Prostate gland (tissue), 2 donors: ENCODE results near the gene CLEC18C. TPM values are rescaled to one million over a fixed set of nuclear protein-coding genes. Genes with fewer than 3 reads are reported as not detected.
"Not testable (repeated sequence)": the region's sequence is repeated elsewhere in the genome, so short reads cannot be mapped to it uniquely, and the experiment has no call there.

ENCODE experiments used
- DNase-seq: peaks from one replicate; pipeline ENCODE4 v3.0.0-alpha.2; 2019; ENCODE audit warnings: low spot score
- H3K27ac ChIP-seq, 2 donors: fragments of 200-600 bp; sonication (generic); 2 replicates each; pipeline ENCODE4 v1.5.1; 2017 to 2019
- H3K27me3 ChIP-seq: fragments of 200-600 bp; sonication (generic); replicated peaks from 2 replicates; pipeline ENCODE4 v1.5.1; 2019; ENCODE audit not compliant: insufficient read depth
- H3K36me3 ChIP-seq, 2 donors: fragments of 200-600 bp; sonication (generic); 1 replicate in 1 of 2; 2 replicates in 1 of 2; pipeline versions ENCODE4 v1.5.1 to v1.8.1; 2017 to 2019
- H3K4me1 ChIP-seq: fragments of 200-600 bp; sonication (generic); replicated peaks from 2 replicates; pipeline ENCODE4 v1.5.1; 2019
- H3K4me3 ChIP-seq, 2 donors: fragments of 200-600 bp; sonication (generic); 2 replicates each; pipeline ENCODE4 v1.5.1; 2017 to 2019
- H3K9me3 ChIP-seq: fragments of 200-600 bp; sonication (generic); 2 replicates; pipeline ENCODE4 v1.5.1; 2017
- POLR2A ChIP-seq: fragments of 450-650 bp; IDR thresholded peaks from one replicate; pipeline ENCODE4 v1.6.1; 2016; ENCODE audit warnings: antibody characterized with exemption, mild to moderate bottlenecking
- POLR2AphosphoS5 ChIP-seq: sonication (generic); formaldehyde crosslinking; IDR thresholded peaks from one replicate; pipeline ENCODE4 v1.6.1; 2017; ENCODE audit warnings: antibody characterized with exemption
- WGBS: methylation state at CpG from one replicate; pipeline ENCODE4 v1.1.5; 2018; 5-methylcytosine and 5-hydroxymethylcytosine counted together
- intact Hi-C: fragments of 100-400 bp; cut with DNase I; formaldehyde crosslinking; loops from one replicate; pipeline ENCODE4 v1.14.2; 2022
- total RNA-seq, 2 donors: library from RNA; depleted of rRNA; stranded (reverse); fragments of >200 nt; gene quantifications; one replicate each; pipeline ENCODE4 v1.1.0, GENCODE V29; 2016
- TF ChIP-seq, protein P1 (sequence below), 4 experiments: fragments of 200-600 bp in 2 of 4; fragments of 450-650 bp in 2 of 4; sonication (generic) in 2 of 4; IDR thresholded peaks; 1 replicate in 3 of 4; 2 replicates in 1 of 4; pipeline ENCODE4 v1.5.1; 2016 to 2019; ENCODE audit warnings: antibody characterized with exemption in 4 of 4, mild to moderate bottlenecking in 2 of 4, moderate library complexity in 2 of 4

CLEC18C gene
- total RNA-seq, 2 donors from 2014 or later = 0.41 to 2.8 TPM

DNA sequence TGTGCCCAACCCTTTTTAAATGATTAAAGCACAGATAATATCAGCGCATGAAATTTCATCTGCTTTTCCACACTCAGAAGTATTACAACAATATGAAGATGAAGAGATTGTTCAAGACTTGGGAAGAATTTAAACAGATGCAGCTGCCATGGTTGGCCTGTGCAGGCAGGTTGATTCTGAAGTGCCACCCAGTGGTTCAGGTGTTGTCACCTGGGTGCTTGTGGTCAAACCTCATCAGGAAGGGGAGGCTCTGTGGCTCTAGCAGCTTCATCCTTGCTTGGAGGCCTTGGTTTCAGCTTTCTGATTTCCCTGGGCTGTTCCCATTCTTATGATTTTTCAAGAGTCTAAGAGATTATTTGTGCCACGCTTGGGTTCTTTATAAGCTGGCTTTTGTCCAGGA lies 22.2 kb upstream of the CLEC18C start:
- DNase-seq = no peak
- no peaks in the 10 kb centered on the region for H3K27me3 ChIP-seq
- H3K27ac ChIP-seq = peak overlapping the region; percentile 1 to 45
- intact Hi-C loops = no loop called here
- 72% methylated on average over 2 of the region's 2 CpGs for WGBS
- peaks cover 8 to 42% of the 10 kb centered on the region in 2 donors for H3K36me3 ChIP-seq
- H3K4me3 ChIP-seq = no peak overlapping the region
- H3K9me3 ChIP-seq = no peaks in the 10 kb centered on the region
- TF ChIP-seq, protein P1, sequence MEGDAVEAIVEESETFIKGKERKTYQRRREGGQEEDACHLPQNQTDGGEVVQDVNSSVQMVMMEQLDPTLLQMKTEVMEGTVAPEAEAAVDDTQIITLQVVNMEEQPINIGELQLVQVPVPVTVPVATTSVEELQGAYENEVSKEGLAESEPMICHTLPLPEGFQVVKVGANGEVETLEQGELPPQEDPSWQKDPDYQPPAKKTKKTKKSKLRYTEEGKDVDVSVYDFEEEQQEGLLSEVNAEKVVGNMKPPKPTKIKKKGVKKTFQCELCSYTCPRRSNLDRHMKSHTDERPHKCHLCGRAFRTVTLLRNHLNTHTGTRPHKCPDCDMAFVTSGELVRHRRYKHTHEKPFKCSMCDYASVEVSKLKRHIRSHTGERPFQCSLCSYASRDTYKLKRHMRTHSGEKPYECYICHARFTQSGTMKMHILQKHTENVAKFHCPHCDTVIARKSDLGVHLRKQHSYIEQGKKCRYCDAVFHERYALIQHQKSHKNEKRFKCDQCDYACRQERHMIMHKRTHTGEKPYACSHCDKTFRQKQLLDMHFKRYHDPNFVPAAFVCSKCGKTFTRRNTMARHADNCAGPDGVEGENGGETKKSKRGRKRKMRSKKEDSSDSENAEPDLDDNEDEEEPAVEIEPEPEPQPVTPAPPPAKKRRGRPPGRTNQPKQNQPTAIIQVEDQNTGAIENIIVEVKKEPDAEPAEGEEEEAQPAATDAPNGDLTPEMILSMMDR (IDR thresholded peaks at IDR 0.05) = no peak
- TF ChIP-seq POLR2AphosphoS5 (no peak), POLR2A (no peak)
- H3K4me1 ChIP-seq = no peaks in the 10 kb centered on the region

DNA sequence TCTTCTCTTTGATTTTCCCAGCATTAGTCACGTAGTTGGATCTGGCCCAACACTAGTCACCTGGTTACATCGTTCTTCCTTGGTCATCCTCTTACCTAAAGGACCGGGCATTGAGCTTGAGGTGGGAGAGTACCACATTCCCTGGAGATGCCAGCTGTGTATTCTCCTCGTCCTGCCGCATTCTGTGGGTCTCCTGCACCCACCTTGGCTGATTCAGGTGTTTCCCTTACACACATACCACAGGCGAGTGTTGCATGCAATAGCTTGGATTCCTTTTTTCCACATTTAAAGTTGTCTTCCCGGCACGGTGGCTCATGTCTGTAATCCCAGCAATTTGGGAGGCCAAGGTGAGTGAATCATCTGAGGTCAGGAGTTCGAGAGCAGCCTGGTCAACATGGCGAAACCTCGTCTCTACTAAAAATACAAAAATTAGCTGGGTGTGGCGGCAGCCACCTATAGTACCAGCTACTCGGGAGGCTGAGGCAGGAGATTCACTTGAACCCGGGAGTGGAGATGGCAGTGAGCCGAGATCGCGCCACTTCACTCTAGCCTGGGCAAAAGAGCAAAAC lies 21.6 kb upstream of the CLEC18C start:
- DNase-seq = no peak
- TF ChIP-seq POLR2A = no peak
- TF ChIP-seq POLR2AphosphoS5 = no peak
- TF ChIP-seq, protein P1 (IDR thresholded peaks at IDR 0.05) = no peak
- Histone ChIP-seq H3K4me1 (no peaks in the 10 kb centered on the region), H3K9me3 (no peaks in the 10 kb centered on the region), H3K27ac (peak overlapping the region; percentile 18 to 45), H3K4me3 (no peak overlapping the region), H3K36me3 (peaks cover 8 to 48% of the 10 kb centered on the region in 2 donors), H3K27me3 (no peaks in the 10 kb centered on the region)
- intact Hi-C loops = no loop called here
- 88% methylated on average over 17 of the region's 17 CpGs for WGBS

DNA sequence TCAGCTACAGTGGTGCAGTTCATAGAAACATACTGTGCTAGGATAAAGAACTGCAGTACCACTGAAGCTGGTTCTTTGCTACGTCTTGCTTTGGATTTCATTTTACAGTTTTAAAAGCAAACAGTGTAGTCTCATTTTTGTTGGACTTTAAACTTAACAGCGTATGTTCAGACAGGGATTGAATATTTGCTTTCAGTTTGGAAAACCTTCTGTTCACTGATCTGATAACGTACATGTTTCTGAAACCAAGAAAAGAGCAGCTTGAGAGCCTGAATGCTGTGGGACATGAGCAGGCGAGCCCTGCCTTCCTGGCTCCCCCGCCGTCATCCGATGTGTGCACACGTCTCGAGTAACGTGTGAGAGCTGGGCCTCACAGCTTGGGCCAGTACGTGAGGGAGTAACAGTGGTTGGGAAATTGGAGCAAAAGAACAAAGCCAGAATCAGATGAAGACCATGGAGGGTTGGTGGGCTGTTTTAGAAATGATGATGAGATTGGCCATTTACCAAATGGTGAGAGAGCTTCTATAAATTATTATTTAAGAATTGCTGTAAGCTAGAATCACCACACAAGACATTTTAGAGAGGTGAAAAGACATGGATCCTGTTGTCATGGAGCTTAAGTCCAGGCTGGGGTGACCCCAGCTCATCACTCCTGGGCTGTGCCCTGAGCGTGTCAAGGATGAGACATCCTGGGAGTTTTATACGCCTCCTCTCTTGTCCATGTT lies 20.8 kb upstream of the CLEC18C start:
- 78% methylated on average over 13 of the region's 13 CpGs for WGBS
- H3K4me1 ChIP-seq = no peaks in the 10 kb centered on the region
- no peaks in the 10 kb centered on the region for H3K9me3 ChIP-seq
- TF ChIP-seq, protein P1 (IDR thresholded peaks at IDR 0.05) = no peak
- peak; percentile 35 for TF ChIP-seq POLR2AphosphoS5
- H3K27ac ChIP-seq = peak overlapping the region; percentile 18 to 45
- intact Hi-C loops = no loop called here
- peaks cover 9 to 55% of the 10 kb centered on the region in 2 donors for H3K36me3 ChIP-seq
- DNase-seq = no peak
- no peaks in the 10 kb centered on the region for H3K27me3 ChIP-seq
- H3K4me3 ChIP-seq = no peak overlapping the region

DNA sequence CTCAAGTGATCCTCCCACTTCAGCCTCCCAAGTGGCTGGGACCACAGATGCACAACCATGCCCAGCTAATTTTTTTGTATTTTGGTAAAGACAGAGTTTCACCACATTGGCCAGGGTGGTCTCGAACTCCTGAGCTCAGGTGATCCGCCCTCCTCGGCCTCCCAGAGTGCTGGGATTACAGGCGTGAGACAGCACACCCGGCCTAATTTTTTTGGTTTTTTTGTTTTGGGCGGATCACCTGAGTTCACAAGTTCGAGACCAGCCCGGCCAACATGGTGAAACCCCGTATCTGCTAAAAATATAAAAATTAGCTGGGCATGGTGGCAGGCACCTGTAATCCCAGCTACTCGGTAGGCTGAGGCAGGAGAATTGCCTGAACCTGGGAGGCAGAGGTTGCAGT lies 18.9 kb upstream of the CLEC18C start:
- H3K36me3 ChIP-seq = peaks cover 6 to 57% of the 10 kb centered on the region in 2 donors

DNA sequence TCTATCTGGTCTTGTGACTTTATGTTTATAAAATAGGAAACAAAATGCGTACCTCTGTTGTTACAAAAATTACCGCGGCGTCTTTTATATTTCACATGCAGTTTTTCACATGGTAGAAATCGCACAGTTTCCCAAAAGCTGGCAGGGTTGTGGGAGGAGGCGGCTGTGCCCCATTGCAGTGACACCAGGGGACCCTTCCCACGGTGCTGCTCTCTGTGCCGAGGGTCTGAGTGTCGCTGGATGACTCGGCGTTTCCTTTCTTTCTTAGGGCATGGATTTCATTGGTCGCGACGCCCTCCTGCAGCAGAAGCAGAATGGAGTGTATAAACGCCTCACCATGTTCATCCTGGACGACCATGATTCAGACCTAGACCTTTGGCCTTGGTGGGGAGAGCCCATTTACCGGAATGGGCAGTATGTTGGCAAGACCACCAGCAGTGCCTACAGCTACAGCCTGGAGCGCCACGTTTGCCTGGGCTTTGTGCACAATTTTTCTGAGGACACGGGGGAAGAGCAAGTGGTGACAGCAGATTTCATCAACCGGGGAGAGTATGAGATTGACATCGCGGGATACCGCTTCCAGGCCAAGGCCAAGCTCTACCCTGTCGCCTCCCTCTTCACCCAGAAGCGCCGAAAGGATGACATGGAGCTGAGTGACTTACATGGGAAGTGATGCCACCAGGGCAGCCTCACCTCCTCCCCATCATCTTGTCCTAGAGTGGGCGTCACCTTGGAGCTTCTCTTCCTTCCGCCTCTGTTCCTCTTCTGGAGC lies 17.2 kb upstream of the CLEC18C start:
- intact Hi-C loops = no loop called here
- H3K36me3 ChIP-seq = peaks cover 6 to 59% of the 10 kb centered on the region in 2 donors
- no peak for TF ChIP-seq POLR2AphosphoS5
- TF ChIP-seq POLR2A = no peak
- TF ChIP-seq, protein P1 (IDR thresholded peaks at IDR 0.05) = no peak

More for the DNA sequence above, 18.9 kb upstream of the CLEC18C start:
- H3K27ac ChIP-seq, H3K4me1 ChIP-seq, H3K4me3 ChIP-seq, H3K9me3 ChIP-seq, intact Hi-C loops, H3K27me3 ChIP-seq, DNase-seq: not testable (repeated sequence)
- 98% methylated on average over 10 of the region's 10 CpGs for WGBS

More for the DNA sequence above, 17.2 kb upstream of the CLEC18C start:
- Histone ChIP-seq H3K9me3 (no peaks in the 10 kb centered on the region), H3K4me3 (no peak overlapping the region), H3K27ac (no peak overlapping the region), H3K27me3 (no peaks in the 10 kb centered on the region), H3K4me1 (no peaks in the 10 kb centered on the region)
- 93% methylated on average over 29 of the region's 29 CpGs for WGBS
- DNase-seq = peak; percentile 3
